Gastroesophageal sphincter (tissue), 3 donors: ENCODE measurements around the gene MS4A10.

Experiments used
- POLR2A ChIP-seq, 2 donors: fragments of 450-650 bp; IDR thresholded peaks; one replicate each; pipeline ENCODE4 v1.6.1; 2017; ENCODE audit warnings: antibody characterized with exemption in 2 of 2, mild to moderate bottlenecking in 2 of 2, moderate library complexity in 1 of 2
- POLR2AphosphoS5 ChIP-seq: sonication (generic); formaldehyde crosslinking; IDR thresholded peaks from one replicate; pipeline ENCODE4 v1.6.1; 2017; ENCODE audit warnings: antibody characterized with exemption
- TF ChIP-seq, protein P1 (sequence below), 4 experiments: fragments of 200-600 bp in 2 of 4; fragments of 450-650 bp in 2 of 4; sonication (generic) in 1 of 4; IDR thresholded peaks; one replicate each; pipeline ENCODE4 v1.5.1; 2017 to 2019; ENCODE audit warnings: antibody characterized with exemption in 4 of 4, mild to moderate bottlenecking in 2 of 4, moderate library complexity in 2 of 4

DNA sequence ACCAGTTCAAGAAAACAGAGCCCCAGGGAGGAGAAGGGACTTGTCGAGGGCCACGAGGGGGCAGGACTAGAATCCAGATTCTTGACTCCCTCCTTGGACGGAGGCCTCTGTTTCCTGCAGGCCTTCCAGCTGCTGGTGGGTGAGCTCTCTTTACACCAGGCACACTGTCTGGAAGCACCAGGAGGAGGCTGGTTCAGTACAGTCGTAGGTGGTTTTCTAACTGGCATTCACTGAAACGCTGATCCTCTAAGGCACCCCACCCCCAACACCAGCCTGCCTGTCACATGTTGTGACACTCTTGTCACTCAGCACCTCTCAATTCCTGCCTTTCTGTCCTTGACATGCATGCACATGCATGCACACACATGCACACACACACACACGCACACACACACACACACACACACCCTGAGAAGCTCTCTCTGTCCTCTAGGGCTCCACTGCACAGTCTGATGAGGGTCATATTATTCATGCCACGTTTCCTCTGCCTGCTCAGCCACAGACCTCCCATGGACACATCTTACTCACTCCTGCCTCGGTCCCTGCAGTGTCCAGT, 751 bp downstream of the MS4A10 start:
- TF ChIP-seq, protein P1, sequence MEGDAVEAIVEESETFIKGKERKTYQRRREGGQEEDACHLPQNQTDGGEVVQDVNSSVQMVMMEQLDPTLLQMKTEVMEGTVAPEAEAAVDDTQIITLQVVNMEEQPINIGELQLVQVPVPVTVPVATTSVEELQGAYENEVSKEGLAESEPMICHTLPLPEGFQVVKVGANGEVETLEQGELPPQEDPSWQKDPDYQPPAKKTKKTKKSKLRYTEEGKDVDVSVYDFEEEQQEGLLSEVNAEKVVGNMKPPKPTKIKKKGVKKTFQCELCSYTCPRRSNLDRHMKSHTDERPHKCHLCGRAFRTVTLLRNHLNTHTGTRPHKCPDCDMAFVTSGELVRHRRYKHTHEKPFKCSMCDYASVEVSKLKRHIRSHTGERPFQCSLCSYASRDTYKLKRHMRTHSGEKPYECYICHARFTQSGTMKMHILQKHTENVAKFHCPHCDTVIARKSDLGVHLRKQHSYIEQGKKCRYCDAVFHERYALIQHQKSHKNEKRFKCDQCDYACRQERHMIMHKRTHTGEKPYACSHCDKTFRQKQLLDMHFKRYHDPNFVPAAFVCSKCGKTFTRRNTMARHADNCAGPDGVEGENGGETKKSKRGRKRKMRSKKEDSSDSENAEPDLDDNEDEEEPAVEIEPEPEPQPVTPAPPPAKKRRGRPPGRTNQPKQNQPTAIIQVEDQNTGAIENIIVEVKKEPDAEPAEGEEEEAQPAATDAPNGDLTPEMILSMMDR (IDR thresholded peaks at IDR 0.05), result no peak
- no peak for TF ChIP-seq POLR2AphosphoS5
- TF ChIP-seq POLR2A (IDR thresholded peaks at IDR 0.05), result no peak
